Epithelial cell of esophagus (primary cell): ENCODE data around the gene ZNRF2.

Source experiments
- DNase-seq: peaks from one replicate; pipeline ENCODE4 v3.0.0; 2010; ENCODE audit warnings: low read depth
- H3K4me3 ChIP-seq: 2 replicates; pipeline ENCODE4 v1.5.1; 2011; ENCODE audit warnings: mild to moderate bottlenecking, low read length, control low read depth
- CTCF ChIP-seq: IDR thresholded peaks from 2 replicates; pipeline ENCODE4 v1.5.1; 2011; ENCODE audit warnings: low read depth, mild to moderate bottlenecking, low read length, control low read depth, inconsistent platforms; ENCODE audit not compliant: insufficient read depth; ENCODE audit errors: missing control alignments

The ZNRF2 gene

GRCh38 chr7:30364773-30365172 lies 80.4 kb downstream of the ZNRF2 start:
- no peak for TF ChIP-seq CTCF
- no peak for DNase-seq
- H3K4me3 ChIP-seq, result no peak overlapping the region

- DNase-seq, result no peak
- no peak overlapping the region for H3K4me3 ChIP-seq
Observed at GRCh38 chr7:30365621-30366020, 81.2 kb downstream of the ZNRF2 start.

GRCh38 chr7:30366606-30367005 lies 82.2 kb downstream of the ZNRF2 start:
- no peak for TF ChIP-seq CTCF
- peak; percentile 15 for DNase-seq
- H3K4me3 ChIP-seq, result no peak overlapping the region

More at GRCh38 chr7:30365621-30366020, 81.2 kb downstream of the ZNRF2 start:
- TF ChIP-seq CTCF, result no peak

GRCh38 chr7:30367561-30367960 lies 83.2 kb downstream of the ZNRF2 start:
- no peak for DNase-seq
- no peak for TF ChIP-seq CTCF
- no peak overlapping the region for H3K4me3 ChIP-seq

GRCh38 chr7:30369879-30370278 lies 85.5 kb downstream of the ZNRF2 start:
- no peak overlapping the region for H3K4me3 ChIP-seq
- no peak for TF ChIP-seq CTCF
- DNase-seq, result no peak

- DNase-seq, result no peak
- no peak overlapping the region for H3K4me3 ChIP-seq
- TF ChIP-seq CTCF, result no peak
Observed at GRCh38 chr7:30371321-30371720, 86.9 kb downstream of the ZNRF2 start.

- DNase-seq, result no peak
- no peak overlapping the region for H3K4me3 ChIP-seq
- no peak for TF ChIP-seq CTCF
Observed at GRCh38 chr7:30378275-30378674, 93.9 kb downstream of the ZNRF2 start.
